WTC11 (cell line): Measurements from ENCODE around the gene RAB5IF.

Source experiments
- ATF1 ChIP-seq: sonication (generic); formaldehyde crosslinking; IDR thresholded peaks from 2 replicates; pipeline ENCODE4 v1.8.1; 2023; ENCODE audit warnings: mild to moderate bottlenecking, moderate library complexity, missing genetic modification reagents
- CTCF ChIP-seq: fragments of 200-600 bp; IDR thresholded peaks from 2 replicates; pipeline ENCODE4 v1.8.0; 2022; ENCODE audit warnings: antibody characterized with exemption
- E2F4 ChIP-seq: sonication (generic); formaldehyde crosslinking; IDR thresholded peaks from 2 replicates; pipeline ENCODE4 v1.8.1; 2022; ENCODE audit warnings: low read depth, mild to moderate bottlenecking, moderate library complexity, missing genetic modification reagents, borderline replicate concordance
- EMX1 ChIP-seq: fragments of 250-450 bp; sonication (Bioruptor Pico); IDR thresholded peaks from 2 replicates; pipeline ENCODE4 v1.8.0; 2021; ENCODE audit warnings: mild to moderate bottlenecking
- MAX ChIP-seq: sonication (generic); formaldehyde crosslinking; IDR thresholded peaks from 2 replicates; pipeline ENCODE4 v1.8.0; 2022; ENCODE audit warnings: mild to moderate bottlenecking, missing genetic modification reagents
- NFE2L1 ChIP-seq: sonication (generic); formaldehyde crosslinking; IDR thresholded peaks from 2 replicates; pipeline ENCODE4 v1.8.1; 2023; ENCODE audit warnings: missing genetic modification reagents
- NFYB ChIP-seq: sonication (generic); formaldehyde crosslinking; conservative IDR thresholded peaks from 2 replicates; pipeline ENCODE4 v1.8.0; 2022; ENCODE audit warnings: low read depth, missing genetic modification reagents
- ZNF121 ChIP-seq: sonication (generic); formaldehyde crosslinking; IDR thresholded peaks from 2 replicates; pipeline ENCODE4 v1.8.0; 2023; ENCODE audit warnings: missing genetic modification reagents
- TF ChIP-seq, protein P1 (sequence below): sonication (generic); formaldehyde crosslinking; IDR thresholded peaks from 2 replicates; pipeline ENCODE4 v1.8.1; 2022; ENCODE audit warnings: mild to moderate bottlenecking, missing genetic modification reagents, moderate library complexity, borderline replicate concordance

- TF ChIP-seq NFYB (CRISPR knock-in tag) (no peak), CTCF (no peak), ATF1 (CRISPR knock-in tag) (no peak), EMX1 (CRISPR knock-in tag) (no peak), MAX (CRISPR knock-in tag) (no peak), E2F4 (no peak), NFE2L1 (CRISPR knock-in tag) (no peak), ZNF121 (CRISPR knock-in tag) (no peak)
- TF ChIP-seq, protein P1, sequence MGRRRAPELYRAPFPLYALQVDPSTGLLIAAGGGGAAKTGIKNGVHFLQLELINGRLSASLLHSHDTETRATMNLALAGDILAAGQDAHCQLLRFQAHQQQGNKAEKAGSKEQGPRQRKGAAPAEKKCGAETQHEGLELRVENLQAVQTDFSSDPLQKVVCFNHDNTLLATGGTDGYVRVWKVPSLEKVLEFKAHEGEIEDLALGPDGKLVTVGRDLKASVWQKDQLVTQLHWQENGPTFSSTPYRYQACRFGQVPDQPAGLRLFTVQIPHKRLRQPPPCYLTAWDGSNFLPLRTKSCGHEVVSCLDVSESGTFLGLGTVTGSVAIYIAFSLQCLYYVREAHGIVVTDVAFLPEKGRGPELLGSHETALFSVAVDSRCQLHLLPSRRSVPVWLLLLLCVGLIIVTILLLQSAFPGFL (CRISPR knock-in tag): no peak; the same call in 1 of the 2 replicates
These were observed 18.7 kb downstream of the RAB5IF start for GRCh38 chr20:36624068-36624943.
